ENCODE results near the gene MTAP.

MTAP gene

DNA sequence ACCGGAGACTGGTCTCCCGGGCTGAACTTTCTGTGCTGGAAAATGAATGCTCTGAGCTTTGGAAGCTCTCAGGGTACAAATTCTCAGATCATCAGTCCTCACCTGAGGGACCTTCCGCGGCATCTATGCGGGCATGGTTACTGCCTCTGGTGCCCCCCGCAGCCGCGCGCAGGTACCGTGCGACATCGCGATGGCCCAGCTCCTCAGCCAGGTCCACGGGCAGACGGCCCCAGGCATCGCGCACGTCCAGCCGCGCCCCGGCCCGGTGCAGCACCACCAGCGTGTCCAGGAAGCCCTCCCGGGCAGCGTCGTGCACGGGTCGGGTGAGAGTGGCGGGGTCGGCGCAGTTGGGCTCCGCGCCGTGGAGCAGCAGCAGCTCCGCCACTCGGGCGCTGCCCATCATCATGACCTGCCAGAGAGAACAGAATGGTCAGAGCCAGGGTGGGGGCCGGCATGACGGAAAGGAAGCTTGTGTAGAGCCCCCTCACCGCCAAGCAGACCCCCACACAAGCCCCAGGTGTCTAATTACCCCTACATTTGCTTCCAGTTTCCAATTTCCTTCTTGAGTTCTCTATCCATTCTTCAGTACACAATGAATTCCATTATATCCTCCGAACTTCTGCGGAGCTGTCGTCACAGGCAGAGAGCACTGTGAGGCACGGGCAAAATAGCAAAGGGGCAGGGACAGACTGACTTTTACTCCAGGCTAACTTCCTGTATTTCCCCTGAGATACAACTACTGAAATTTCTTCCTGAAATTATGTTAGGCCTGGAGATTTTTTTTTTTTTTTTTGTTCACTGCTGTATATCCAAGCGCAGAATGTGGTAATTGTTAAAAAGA, 168.6 kb downstream of the MTAP start:
- Histone ChIP-seq H3K4me3 (no peak overlapping the region), H3K4me1 (peaks cover 20% of the 10 kb centered on the region), H3K4me2 (no peak overlapping the region), H3K9ac (no peak overlapping the region), H3K27me3 (peaks cover 100% of the 10 kb centered on the region), H3K36me3 (peaks cover 15% of the 10 kb centered on the region), H3K27ac (no peak overlapping the region), H4K20me1 (peaks cover 100% of the 10 kb centered on the region), H3K9me3 (peaks cover 34% of the 10 kb centered on the region)
- TF ChIP-seq Cebpa-rat (IDR thresholded peaks at IDR 0.05), result no peak

DNA sequence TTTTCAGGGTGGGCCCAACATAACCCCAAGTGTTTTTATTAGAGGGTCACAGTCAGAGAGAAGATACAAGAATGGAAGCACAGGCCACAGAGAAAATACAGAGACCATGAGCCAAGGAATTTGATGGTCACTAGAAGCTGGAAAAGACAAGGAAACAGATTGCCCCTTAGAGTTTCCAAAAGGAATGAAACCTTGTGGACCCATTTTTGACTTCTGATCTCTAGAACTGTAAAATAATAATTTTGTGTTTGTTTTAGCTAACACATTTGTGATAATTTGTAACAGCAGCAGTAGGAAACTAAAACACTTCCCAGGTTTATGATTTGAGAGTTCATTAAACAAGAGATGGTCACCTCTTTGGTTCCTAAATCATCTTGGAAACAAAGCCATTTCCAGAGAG, 169.9 kb downstream of the MTAP start:
- no peak overlapping the region for H3K4me2 ChIP-seq
- peaks cover 15% of the 10 kb centered on the region for H3K36me3 ChIP-seq
- H3K9ac ChIP-seq, result no peak overlapping the region
- no peak overlapping the region for H3K4me3 ChIP-seq
- no peak for TF ChIP-seq Cebpa-rat (IDR thresholded peaks at IDR 0.05)
- peaks cover 100% of the 10 kb centered on the region for H4K20me1 ChIP-seq
- peaks cover 14% of the 10 kb centered on the region for H3K4me1 ChIP-seq
- H3K27me3 ChIP-seq, result peaks cover 100% of the 10 kb centered on the region
- H3K9me3 ChIP-seq, result peaks cover 35% of the 10 kb centered on the region
- H3K27ac ChIP-seq, result no peak overlapping the region

DNA sequence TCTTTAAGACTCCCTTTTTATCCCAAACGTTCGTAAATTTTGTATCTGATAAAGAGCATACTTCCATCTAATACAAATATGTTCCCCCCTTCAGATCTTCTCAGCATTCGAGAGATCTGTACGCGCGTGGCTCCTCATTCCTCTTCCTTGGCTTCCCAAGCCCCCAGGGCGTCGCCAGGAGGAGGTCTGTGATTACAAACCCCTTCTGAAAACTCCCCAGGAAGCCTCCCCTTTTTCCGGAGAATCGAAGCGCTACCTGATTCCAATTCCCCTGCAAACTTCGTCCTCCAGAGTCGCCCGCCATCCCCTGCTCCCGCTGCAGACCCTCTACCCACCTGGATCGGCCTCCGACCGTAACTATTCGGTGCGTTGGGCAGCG, 171.9 kb downstream of the MTAP start:
- no peak for TF ChIP-seq Cebpa-rat (IDR thresholded peaks at IDR 0.05)
- peaks cover 26% of the 10 kb centered on the region for H3K9me3 ChIP-seq
- peaks cover 100% of the 10 kb centered on the region for H4K20me1 ChIP-seq
- H3K4me2 ChIP-seq, result peak overlapping the region; percentile 63
- no peak overlapping the region for H3K27ac ChIP-seq
- peaks cover 100% of the 10 kb centered on the region for H3K27me3 ChIP-seq
- H3K36me3 ChIP-seq, result peaks cover 15% of the 10 kb centered on the region
- peak overlapping the region; percentile 53 for H3K4me3 ChIP-seq
- peaks cover 14% of the 10 kb centered on the region for H3K4me1 ChIP-seq
- no peak overlapping the region for H3K9ac ChIP-seq

DNA sequence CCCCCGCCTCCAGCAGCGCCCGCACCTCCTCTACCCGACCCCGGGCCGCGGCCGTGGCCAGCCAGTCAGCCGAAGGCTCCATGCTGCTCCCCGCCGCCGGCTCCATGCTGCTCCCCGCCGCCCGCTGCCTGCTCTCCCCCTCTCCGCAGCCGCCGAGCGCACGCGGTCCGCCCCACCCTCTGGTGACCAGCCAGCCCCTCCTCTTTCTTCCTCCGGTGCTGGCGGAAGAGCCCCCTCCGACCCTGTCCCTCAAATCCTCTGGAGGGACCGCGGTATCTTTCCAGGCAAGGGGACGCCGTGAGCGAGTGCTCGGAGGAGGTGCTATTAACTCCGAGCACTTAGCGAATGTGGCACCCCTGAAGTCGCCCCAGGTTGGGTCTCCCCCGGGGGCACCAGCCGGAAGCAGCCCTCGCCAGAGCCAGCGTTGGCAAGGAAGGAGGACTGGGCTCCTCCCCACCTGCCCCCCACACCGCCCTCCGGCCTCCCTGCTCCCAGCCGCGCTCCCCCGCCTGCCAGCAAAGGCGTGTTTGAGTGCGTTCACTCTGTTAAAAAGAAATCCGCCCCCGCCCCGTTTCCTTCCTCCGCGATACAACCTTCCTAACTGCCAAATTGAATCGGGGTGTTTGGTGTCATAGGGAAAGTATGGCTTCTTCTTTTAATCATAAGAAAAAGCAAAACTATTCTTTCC, 172.4 kb downstream of the MTAP start:
- Histone ChIP-seq H3K27ac (no peak overlapping the region), H3K27me3 (peaks cover 100% of the 10 kb centered on the region), H3K4me2 (peak overlapping the region; percentile 63), H3K36me3 (peaks cover 14% of the 10 kb centered on the region), H3K9ac (no peak overlapping the region), H4K20me1 (peaks cover 100% of the 10 kb centered on the region), H3K4me3 (peak overlapping the region; percentile 53), H3K9me3 (peaks cover 26% of the 10 kb centered on the region), H3K4me1 (peaks cover 14% of the 10 kb centered on the region)
- TF ChIP-seq Cebpa-rat (IDR thresholded peaks at IDR 0.05), result no peak

DNA sequence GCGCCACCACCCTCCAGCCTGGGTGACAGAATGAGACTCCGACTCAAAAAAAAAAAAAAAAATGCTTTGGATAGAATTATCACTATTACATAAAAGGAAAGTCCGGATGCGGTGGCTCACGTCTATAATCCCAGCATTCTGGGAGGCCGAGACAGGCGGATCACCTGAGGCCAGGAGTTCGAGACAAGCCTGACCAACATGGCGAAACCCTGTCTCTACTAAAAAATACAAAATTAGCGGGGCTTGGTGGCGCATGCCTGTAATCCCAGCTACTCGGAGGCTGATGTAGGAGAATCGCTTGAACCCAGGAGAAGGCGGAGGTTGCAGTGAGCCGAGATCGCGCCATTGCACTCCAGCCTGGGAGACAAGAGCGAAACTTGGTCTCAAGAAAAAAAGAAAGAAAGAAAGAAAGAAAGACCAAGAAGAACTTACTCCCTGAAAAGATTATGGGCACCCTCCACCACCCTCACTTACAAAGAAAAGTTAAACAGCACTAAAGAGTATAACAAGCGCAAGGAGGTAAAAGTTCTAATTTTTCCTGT, 174.0 kb downstream of the MTAP start:
- Histone ChIP-seq H3K4me3 (no peak overlapping the region), H3K36me3 (no peaks in the 10 kb centered on the region), H4K20me1 (peaks cover 92% of the 10 kb centered on the region), H3K4me1 (peaks cover 14% of the 10 kb centered on the region), H3K9me3 (peaks cover 12% of the 10 kb centered on the region; the same call in 1 of the 2 replicates), H3K9ac (no peak overlapping the region), H3K27me3 (peaks cover 97% of the 10 kb centered on the region), H3K27ac (no peak overlapping the region), H3K4me2 (no peak overlapping the region)
- no peak for TF ChIP-seq Cebpa-rat (IDR thresholded peaks at IDR 0.05)

DNA sequence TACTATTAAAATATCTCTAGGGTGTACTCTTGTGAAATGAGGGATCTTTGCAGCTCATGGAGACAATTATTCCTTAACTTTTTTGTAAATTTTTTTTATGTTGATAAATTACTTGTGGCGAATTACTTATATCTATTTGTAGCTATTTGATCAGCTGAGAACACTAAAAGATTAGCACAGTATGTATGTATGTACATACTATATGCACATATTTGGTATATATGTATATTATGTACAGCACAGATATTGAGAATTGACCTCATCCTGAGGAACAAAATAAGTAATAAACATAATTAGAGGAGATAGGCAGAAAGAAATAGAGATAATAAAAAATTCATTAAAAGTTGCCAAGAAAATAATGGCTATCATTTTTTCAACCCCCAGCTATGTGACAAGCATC, 180.0 kb downstream of the MTAP start:
- Histone ChIP-seq H3K4me1 (no peaks in the 10 kb centered on the region), H3K9ac (no peak overlapping the region), H4K20me1 (peaks cover 92% of the 10 kb centered on the region), H3K4me2 (no peak overlapping the region), H3K27me3 (peaks cover 97% of the 10 kb centered on the region), H3K9me3 (peaks cover 11% of the 10 kb centered on the region; the same call in 1 of the 2 replicates), H3K4me3 (no peak overlapping the region), H3K36me3 (no peaks in the 10 kb centered on the region), H3K27ac (no peak overlapping the region)
- TF ChIP-seq Cebpa-rat (IDR thresholded peaks at IDR 0.05), result no peak

DNA sequence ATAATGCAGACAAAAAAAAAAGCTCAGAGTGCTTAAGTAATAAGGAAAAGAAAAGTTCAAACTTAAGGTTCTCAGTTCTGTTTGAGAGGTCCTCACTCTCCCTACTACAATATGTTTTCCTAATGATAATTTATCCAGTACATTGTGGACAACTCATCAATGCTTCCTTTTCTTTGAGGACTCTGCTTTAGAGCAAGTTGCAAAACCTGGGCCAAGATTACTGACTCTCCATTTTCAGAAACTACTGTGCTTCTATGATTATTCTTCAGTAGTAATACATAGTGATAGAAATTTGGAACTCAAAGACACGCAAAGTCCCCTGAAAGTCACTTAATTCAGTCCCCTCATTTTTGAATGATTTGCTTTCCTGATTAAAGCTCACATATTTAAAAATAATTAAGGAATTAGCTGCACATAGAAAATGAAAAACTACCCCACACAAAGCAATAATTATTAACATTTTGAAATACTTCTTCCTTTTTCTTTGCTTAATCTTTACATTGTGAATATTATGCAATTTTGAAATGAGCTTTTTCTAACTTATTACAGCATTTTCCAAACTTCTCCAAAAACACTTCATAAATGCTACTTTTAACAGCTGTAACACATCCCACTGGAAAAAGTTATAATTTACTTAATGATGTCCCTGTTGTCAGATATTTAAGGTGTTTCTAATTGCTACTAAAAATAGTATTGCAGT, 180.6 kb downstream of the MTAP start:
- TF ChIP-seq Cebpa-rat (IDR thresholded peaks at IDR 0.05), result no peak

DNA sequence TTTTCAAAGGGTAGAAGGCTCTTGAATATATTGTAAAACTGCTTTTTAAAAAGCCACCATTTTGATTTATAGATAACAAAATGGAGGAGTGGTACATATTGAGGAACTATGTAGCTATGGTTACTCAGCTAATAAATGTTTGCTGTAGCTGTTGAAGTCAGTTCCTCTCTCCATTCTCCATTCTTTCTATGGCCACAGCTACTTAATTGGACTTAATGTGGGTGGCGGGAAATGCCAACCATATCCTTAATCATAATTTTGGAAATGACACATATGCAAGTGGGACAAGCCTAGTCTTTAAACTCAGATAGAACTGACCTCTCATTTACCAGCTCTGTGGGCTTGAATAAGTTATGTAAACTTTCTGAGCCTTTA, 181.1 kb downstream of the MTAP start:
- Histone ChIP-seq H3K4me1 (no peaks in the 10 kb centered on the region), H3K27me3 (peaks cover 97% of the 10 kb centered on the region), H3K27ac (no peak overlapping the region), H4K20me1 (peaks cover 92% of the 10 kb centered on the region), H3K9ac (no peak overlapping the region), H3K9me3 (0 out of 2 replicates have a peak, but pooled peaks cover 9% of the 10 kb centered on the region), H3K4me2 (no peak overlapping the region), H3K4me3 (no peak overlapping the region), H3K36me3 (no peaks in the 10 kb centered on the region)
- no peak for TF ChIP-seq Cebpa-rat (IDR thresholded peaks at IDR 0.05)

More for the DNA sequence above, 180.6 kb downstream of the MTAP start:
- no peak overlapping the region for H3K9ac ChIP-seq
- peaks cover 97% of the 10 kb centered on the region for H3K27me3 ChIP-seq
- H3K27ac ChIP-seq, result no peak overlapping the region
- H3K9me3 ChIP-seq, result 0 out of 2 replicates have a peak, but pooled peaks cover 9% of the 10 kb centered on the region
- no peak overlapping the region for H3K4me3 ChIP-seq
- H4K20me1 ChIP-seq, result peaks cover 92% of the 10 kb centered on the region
- H3K4me2 ChIP-seq, result no peak overlapping the region
- no peaks in the 10 kb centered on the region for H3K36me3 ChIP-seq
- no peaks in the 10 kb centered on the region for H3K4me1 ChIP-seq

DNA sequence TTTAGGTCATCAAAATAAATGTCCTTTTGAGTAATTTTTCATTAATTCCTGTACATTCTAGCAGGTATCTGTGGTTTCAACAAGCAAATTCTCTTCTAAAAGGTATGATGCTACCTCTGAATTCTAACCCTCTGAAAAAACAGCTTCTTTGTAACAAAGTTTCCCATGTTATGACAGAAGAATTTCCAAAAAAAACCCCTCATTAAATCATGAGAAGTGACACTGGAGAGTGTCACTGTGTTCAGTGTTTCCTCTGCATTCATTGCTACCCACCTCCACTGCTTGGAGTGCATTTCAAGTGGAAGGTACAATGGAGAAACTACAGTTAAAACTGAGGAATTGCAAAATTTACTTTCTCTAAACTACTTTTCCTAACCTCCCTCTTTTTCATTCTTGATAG, 181.7 kb downstream of the MTAP start:
- peaks cover 97% of the 10 kb centered on the region for H3K27me3 ChIP-seq
- no peak overlapping the region for H3K4me3 ChIP-seq
- no peaks in the 10 kb centered on the region for H3K36me3 ChIP-seq
- no peaks in the 10 kb centered on the region for H3K4me1 ChIP-seq
- no peak overlapping the region for H3K9ac ChIP-seq
- H3K4me2 ChIP-seq, result no peak overlapping the region
- no peak for TF ChIP-seq Cebpa-rat (IDR thresholded peaks at IDR 0.05)
- H3K9me3 ChIP-seq, result peaks cover 8% of the 10 kb centered on the region; the same call in 1 of the 2 replicates
- no peak overlapping the region for H3K27ac ChIP-seq
- H4K20me1 ChIP-seq, result peaks cover 92% of the 10 kb centered on the region
